Umbilical cord (tissue), 2 donors: Measurements from ENCODE around the gene RDH8. TPM values are rescaled to one million over a fixed set of nuclear protein-coding genes. Genes with fewer than 3 reads are reported as not detected.

Experiments used
- DNase-seq: peaks from one replicate; pipeline ENCODE4 v3.0.0-alpha.2; 2015; ENCODE audit warnings: low spot score
- total RNA-seq: library from RNA; depleted of rRNA; stranded (reverse); fragments of >200 nt; gene quantifications from one replicate; pipeline ENCODE4 v1.2.3, GENCODE V29; 2014; ENCODE audit warnings: low replicate concordance; ENCODE audit not compliant: insufficient read depth

Gene RDH8, protein sequence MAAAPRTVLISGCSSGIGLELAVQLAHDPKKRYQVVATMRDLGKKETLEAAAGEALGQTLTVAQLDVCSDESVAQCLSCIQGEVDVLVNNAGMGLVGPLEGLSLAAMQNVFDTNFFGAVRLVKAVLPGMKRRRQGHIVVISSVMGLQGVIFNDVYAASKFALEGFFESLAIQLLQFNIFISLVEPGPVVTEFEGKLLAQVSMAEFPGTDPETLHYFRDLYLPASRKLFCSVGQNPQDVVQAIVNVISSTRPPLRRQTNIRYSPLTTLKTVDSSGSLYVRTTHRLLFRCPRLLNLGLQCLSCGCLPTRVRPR
- total RNA-seq, result not detected

DNA sequence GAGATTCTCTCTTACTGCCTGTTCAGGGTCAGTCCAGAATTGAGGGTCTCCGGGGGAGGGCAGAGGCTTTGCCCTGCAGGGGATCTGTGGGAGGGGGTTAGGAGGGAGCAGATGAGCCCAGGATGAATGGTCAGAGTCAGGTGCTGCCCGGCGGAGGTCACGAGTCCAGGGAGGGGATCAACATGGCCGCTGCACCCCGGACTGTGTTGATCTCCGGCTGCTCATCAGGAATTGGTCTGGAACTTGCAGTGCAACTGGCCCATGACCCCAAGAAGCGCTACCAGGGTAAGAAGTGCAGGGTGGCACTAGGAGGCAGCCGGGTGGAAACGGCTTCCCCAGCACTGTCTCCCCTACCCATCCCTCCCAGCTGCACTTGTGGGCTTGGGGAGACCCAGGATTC lies at the start of gene RDH8:
RDH8 (plus strand) TSS at position 168 of the 400 bp plus-strand sequence; CDS start at position 183, 15 bp downstream.
- no peak for DNase-seq

DNA sequence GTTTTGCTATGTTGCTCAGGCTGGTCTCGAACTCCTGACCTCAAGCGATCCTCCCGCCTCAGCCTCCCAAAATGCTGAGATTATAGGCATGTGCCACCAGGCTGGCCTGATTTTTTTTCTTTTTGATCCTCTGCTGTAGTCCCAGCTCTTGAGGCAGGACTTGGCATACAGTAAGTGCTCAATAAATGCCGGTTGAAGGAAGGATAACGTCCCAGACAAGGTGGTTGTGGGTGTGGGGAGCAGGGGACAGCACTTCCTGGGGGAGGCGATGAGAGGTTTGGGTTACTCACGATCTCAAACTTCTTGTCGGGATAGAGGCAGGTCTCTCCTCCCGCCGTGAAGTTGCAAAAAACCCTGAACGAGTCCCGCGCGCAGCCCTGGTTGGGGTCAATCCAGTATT lies 47.3 kb upstream of the RDH8 start:
- DNase-seq, result no peak

DNA sequence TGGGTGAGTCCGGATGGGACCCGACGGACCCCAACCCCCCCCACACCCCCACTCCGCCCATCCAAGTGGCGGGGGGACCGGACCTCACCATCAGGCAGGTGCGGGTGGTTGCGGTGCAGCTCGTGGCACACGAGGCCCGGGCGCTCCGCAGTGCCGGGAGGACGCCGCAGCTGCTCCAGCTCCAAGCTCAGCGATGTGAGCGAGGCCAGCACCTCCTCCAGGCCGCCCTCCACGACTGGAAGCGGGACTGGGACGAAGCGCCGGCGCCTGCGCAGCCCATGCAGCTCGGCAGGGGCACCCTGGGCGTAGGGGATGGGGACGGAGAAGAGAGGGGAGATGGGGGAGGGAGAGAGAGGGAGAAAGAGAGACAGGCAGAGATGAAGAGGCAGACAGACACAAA lies 46.8 kb upstream of the RDH8 start:
- DNase-seq, result no peak

DNA sequence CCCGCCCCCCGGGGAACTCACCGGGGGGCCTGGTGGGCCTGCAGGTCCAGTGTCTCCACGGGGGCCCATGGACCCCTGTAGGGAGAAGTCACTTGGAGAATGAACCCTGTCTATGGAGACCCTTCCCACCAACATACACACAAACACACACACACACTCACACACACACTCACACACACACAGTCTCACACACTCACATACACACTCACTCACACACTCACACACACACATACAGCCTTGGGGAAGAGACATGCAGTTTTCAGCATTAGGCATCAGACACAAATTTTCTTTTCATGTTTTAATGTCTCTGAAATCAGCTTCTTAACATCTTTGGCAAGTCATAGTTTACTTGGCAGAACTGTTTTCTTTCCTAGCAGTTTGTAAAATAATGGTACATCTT lies 46.0 kb upstream of the RDH8 start:
- no peak for DNase-seq

DNA sequence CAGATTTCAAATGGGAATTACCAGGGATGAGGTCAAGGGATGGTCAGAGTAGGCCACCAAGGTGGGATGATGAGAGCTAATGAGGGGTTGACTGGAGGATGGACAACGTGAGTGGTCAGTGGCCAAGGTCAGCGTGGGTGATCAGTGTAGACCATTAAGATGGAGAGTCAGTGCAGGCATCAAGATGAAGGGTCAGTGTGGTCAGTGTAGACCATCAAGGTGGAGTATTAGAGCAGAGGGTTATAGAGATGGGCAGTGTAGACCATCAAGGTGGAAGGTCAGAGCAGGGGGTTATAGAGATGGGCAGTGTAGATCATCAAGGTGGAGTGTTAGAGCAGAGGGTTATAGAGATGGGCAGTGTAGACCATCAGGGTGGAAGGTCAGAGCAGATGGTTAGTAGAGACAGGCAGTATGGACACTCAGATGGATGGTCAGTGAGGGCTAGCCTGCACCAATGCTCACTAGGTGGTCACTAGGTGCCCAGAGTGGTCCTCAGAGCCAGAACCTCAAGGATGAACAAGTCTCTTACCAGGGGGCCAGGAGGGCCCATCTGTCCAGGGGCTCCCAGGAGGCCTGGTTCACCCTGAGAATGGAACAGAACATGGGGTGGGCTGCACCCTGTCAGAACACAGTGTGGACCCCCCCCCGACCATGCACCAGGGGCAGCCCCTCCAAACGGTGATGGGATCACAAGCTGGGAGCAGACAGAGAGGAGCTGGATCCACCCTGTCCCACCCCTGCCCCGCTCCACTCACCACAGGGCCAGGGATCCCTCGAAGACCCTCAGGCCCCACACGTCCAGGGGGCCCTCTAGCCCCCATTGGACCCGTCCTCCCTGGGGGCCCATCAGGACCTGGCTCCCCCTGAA lies 44.2 kb upstream of the RDH8 start:
- no peak for DNase-seq

DNA sequence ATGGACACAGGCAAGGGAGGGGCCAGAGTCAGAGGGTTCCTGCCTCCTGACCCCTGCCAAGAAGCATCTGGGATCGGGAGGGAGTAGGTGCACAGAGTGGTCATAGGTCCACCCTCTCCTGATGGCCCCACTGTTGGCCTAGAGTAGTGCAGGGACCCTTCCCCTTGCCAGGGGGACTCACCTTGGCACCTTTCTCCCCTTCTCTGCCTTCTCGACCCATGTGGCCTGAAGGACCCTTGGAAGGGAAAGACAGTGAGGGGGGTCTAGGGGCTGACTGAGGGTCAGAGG lies 43.7 kb upstream of the RDH8 start:
- DNase-seq, result no peak

DNA sequence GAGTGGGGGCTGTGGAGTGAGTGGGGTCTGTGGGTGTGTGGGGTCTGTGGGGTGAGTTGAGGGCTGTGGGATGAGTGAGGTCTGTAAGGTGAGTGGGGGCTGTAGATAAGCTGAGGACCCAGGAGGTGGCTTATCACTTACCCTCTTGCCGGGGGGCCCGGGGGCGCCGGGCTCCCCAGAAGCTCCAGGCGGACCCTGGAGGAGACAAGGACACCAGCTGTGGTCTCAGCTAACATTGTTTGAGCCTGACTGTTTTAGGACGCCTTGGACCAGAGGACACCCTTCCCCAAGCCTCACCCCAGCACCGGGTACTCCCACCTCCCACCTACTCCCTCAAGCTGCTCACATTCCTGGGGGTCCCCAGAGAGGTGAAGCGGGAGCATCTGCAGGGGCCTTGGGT lies 42.8 kb upstream of the RDH8 start:
- no peak for DNase-seq

DNA sequence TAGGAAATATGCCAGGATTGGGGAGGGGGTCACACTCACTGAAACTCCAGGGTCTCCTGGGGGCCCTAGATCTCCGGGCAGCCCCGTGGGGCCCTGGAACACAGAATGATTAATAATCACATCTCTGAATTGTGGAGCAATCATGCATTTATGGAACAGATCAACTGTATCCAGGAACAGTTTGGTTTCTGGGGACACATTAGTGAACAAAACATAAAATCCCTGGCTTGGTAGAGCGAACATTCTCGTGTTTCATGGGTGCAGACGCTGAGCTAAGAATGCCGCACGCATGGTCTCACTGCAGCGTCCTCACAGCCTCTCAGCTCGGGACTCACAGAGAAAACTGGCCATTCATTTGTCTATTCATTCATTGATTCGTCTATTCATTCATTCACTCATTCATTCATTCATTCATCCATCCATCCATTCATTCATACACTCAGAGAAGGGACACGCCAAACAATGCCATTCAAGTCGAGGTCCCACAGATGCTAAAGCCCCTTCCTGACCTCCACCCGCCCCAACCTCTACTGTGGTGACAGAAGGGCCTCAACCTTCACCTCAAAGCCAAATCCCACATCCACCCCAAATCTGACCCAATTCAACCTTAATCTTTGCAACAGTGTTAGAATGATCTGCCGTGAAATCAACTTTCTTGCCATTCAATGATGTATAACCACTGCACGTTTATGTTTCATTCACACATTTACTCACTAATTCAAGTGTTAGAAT lies 42.0 kb upstream of the RDH8 start:
- no peak for DNase-seq

DNA sequence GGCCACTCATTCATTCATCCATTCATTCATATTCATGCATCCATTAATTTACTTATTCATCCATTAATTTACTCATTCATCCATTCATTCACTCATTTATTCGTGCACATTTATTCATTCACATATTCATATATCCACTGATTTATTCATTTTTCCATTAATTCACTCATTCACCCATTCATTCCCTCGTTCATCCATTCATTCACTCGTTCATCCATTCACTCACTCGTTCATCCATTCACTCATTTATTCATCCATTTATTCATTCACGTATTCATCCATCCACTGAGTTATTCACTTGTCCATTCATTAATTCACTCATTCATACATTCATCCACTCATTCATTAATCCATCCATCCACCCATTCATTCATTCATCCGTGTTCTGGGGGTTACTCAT lies 41.2 kb upstream of the RDH8 start:
- no peak for DNase-seq

DNA sequence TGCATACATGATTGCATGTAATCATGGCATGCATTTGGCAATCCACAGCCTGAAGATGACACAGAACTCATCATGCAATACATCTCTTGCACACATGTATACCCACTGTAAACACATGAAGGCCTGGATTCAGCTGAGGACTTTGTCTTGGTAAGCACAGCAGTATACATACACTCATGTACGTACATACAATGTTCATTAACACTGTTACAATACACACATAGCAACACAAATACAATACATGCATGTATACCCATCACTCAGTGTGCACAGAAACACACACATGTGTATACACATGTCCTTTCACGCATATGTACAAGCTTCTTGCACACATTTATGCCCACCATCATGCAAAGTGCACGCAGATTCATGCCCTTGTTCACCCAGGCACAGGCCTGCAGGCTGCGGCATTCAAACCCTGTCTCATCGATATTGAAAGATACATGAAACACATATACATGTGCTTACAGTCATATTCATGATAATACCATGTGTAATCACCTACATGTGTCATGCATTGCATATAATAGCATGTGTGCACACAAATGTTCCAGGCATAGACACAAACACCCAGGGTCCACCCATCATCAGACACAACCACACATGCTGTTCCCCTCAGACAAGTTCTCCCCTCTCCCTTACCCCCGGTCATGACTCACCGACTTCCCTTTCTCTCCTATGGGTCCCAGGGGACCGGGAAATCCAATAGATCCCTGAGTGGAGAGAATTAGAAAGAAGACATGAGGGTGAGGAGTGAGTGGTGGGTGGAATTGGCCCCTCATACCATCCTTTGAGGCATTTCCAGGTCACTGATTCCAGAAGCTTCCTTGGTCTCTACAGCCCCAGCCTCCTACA lies 31.6 kb upstream of the RDH8 start:
- no peak for DNase-seq

DNA sequence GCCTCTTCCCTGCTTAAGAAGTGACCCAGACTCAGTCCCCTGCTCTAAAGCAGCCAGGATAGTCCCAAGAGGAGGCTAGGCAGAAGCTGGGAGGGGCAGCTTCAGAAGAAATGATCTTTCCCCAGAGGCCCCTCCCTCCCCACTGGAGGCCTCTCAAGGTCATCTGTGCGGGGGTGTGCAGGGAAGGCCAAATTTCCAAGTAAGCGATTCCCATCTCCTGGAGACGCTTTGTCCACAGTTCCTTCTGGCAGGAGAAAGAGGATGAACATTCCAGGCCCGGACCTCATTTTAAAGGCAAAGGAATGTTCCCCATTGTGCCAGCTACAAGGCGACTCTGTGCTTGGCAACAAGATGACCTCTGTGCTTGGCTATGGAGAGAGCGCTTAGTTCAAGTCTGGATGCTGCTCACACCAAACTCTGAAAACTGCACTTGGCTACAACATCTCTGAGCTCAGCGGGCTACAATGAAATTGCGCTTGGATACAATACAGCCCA lies 26.4 kb upstream of the RDH8 start:
- peak; percentile 14 for DNase-seq

DNA sequence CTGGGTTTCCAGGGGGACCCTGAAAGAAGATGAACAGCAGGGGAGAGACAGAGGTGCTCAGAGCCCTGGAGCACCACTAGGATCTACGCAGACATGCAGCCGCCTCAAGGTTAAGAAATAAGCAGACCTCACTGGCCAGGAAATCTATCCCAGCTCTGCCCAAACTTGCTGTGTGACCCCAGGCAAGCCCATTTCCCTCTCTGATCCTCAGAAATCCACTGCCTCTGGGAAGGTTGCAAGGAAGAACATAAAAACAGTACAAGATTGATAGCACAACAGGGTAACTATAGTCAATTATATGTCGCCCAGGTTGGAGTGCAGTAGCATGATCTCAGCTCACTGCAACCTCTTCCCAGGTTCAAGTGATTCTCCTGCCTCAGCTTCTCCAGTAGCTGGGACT lies 23.8 kb upstream of the RDH8 start:
- DNase-seq, result no peak

DNA sequence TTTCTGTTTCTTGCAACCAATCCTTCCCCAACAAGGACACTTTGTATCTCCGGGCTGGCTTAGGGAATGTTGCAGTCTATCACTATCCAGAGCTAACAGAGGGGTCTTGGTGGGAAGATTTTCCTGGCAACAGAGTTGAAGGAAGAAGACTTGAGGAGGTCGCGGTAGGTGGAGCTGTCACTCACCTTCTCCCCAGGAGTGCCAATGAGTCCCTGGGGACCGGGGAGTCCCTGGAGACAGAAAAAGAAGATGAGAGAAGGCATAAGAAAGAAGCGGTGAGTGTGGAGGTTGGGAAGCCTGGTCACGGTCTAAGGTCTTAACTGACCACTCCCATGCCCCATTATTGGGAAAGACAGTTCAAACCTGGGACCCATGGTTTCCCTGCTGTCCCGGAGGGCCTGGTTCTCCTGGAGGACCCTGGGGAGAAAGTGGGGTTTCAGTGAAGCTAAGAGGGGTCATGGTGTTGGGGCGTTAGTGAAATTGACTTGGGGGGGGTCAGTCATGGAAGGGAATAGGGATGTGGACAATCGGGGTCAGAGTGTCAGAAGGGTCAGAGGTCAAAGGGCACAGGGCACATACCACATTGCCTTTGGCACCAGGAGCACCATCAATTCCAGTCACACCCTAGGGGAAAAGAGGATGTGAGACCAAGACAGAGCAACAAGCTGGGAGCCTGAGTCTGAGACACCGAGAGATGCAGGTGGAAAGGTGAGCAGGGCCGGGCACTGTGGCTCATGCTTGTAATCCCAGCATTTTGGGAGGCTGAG lies 21.7 kb upstream of the RDH8 start:
- no peak for DNase-seq

DNA sequence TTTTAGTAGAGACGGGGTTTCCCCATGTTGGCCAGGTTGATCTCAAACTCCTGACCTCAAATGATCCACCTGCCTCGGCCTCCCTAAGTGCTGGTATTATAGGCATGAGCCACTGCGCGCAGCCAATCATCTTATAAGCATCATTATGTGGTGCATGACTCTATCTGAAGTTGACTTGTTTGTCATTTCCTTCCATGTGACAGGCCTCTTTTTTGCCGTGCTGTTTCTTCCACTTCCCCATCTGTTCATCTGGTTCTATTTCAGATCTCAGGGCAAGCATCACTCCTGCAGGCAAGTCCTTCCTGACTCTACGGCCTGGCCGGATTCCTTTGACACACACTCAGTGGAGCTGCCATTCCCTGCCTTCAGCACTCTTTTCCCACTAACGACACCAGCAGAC lies 18.2 kb upstream of the RDH8 start:
- DNase-seq, result no peak

DNA sequence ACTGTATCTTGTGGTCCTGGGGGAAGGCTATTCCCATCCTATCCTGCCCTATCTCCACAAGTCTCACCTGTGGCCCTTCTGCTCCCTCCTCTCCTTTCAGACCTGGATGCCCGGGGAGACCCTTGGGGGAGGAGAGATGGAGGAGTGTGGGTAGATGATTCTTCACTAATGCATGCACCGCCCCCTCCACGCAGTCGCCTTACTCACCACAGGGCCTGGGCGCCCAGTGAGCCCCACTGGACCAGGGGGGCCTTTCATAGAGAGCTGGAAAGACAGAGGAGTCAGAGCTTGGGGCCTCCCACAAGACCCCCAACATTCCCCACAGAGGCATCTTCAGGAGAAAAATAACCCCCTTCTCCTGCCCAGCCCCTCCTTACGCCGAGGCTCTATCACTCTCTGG lies 17.3 kb upstream of the RDH8 start:
- DNase-seq, result no peak

DNA sequence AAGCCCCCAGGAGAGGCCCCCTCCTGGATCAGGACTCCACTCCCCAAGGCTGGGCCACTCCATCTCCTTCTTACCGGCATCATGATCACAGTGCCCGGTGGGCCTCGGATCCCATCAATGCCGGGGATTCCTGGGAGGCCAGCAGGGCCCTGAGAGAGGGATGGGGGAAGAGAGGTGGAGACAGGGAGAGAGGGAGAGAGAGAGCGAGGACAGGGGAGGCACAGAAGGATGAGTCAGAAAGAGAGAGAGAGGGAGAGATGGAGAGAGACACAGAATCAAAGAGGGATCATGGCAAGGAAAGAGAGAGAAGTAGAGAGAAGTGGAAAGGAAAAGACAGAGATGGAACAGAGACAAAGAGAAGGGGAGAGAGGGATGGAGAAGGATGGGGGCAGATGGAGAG lies 16.7 kb upstream of the RDH8 start:
- DNase-seq, result peak; percentile 12

DNA sequence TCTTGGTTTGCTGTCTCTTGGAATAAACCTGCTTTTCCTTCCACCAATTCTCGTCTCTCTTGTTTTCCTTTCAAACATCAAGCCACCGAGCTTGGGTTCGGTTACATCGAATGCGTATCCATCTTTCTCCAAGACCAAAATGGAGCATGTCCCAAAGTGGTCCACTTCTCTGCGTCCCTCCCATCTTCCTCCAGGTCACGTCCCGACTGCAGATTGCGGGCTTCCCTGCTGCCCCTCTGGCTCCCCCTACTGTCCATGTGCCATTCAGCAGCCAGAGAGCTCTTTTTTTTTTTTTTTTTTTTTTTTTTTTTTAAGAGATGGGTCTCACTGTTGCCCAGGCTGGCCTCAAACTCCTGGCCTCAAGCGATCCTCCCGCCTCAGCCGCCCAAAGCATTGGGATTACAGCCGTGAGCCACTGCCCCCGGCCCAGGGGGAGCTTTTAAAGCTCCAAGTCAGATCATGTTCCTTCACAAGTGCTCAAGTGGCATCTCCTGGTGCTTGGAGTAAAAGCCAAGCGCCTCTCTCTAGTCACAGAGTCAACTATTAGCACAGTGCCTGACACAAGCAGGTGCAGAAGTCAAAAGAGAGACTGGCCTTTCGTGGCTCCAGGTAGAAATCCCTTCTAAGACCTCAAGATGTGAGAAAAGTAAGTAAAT lies 13.0 kb upstream of the RDH8 start:
- peak; percentile 68 for DNase-seq

DNA sequence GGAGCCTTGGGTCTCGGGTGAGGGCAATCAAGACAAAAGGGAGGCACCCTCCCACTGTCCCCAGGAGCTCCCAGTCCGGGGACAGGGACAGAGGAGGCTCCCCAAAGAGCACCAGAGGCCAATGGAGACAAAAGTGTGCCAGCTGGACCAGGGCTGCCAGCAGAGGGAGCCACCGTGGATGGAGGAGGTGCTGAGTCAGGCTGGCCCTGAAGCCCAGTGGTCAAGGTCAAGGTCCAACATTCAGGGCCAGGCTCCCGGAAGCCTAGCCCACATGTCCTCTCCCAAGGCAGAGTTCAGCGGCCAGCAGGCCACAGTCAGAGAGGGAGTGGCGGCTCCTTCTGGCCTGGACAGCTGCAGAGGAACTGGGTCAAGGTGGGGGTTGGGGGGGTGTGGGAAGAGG lies 11.4 kb upstream of the RDH8 start:
- DNase-seq, result no peak

DNA sequence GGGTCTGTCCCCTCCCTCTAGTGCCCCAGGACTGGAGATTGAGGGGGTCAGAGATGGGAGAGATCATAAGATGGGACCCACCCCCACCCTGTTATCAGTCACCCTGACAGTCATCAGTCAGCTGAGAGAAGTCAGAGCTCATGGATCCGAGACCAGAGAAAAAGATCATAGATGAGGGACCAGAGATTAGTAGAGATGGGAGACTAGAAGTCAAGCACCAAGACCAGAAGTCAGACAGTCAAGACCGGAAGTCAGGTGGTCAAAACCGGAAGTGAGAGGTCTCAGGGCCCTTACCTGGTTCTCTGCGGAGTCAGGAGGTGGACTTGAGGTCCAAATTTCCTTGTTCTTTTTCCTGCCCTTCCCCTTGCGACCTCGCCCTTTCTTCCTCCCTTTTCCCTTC lies 10.0 kb upstream of the RDH8 start:
- no peak for DNase-seq

DNA sequence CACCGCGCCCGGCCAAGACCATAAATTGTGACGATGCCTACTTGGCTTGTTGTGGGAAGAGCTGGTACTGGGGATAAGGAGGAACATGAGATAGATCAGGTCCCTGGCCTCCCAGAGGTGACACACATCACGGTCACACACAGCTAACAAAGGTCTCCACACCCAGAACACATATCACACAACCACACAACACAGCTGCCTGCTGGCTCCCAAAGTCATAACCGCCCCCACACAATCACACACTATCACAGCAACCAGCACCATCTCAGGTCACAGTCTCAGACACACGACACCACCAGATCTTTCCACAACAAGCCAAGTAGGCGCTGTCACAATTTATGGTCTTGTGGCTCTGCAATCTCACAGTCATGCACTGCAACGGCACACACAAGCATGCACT lies 8.7 kb upstream of the RDH8 start:
- no peak for DNase-seq
